DLD1 (cell line): ENCODE measurements around the gene RHOD.

Source experiments
- in situ Hi-C: cut with HindIII; loops from 2 replicates; pipeline ENCODE4 v1.10.0; 2017; ENCODE audit warnings: low sequenced_read_pairs

RHOD gene

GRCh38 chr11:67031791-67032561, 24.7 kb upstream of the RHOD start:
- in situ Hi-C loops = no loop called here

- in situ Hi-C loops = no loop called here
Measured at GRCh38 chr11:67032830-67033551, 23.7 kb upstream of the RHOD start.

GRCh38 chr11:67033661-67034166, 22.9 kb upstream of the RHOD start:
- in situ Hi-C loops = no loop called here

- in situ Hi-C loops = no loop called here
Measured at GRCh38 chr11:67034350-67034749, 22.3 kb upstream of the RHOD start.

- in situ Hi-C loops = loop anchor here (5.0 kb wide), 1 partner anchor 57 kb away; no protein-coding TSS in a partner anchor
Measured at GRCh38 chr11:67040147-67040546, 16.5 kb upstream of the RHOD start.

- in situ Hi-C loops = loop anchor here (5.0 kb wide), 1 partner anchor 56 kb away; no protein-coding TSS in a partner anchor
Measured at GRCh38 chr11:67041602-67042001, 15.0 kb upstream of the RHOD start.

- in situ Hi-C loops = loop anchor here (5.0 kb wide), 1 partner anchor 54 kb away; no protein-coding TSS in a partner anchor
Measured at GRCh38 chr11:67043572-67044349, 12.9 kb upstream of the RHOD start.

- in situ Hi-C loops = loop anchor here (5.0 kb wide), 1 partner anchor 53 kb away; no protein-coding TSS in a partner anchor
Measured at GRCh38 chr11:67044496-67044895, 12.2 kb upstream of the RHOD start.

GRCh38 chr11:67045314-67045713, 11.3 kb upstream of the RHOD start:
- in situ Hi-C loops = no loop called here

GRCh38 chr11:67048515-67049130, 8.0 kb upstream of the RHOD start:
- in situ Hi-C loops = no loop called here

GRCh38 chr11:67050139-67050538, 6.5 kb upstream of the RHOD start:
- in situ Hi-C loops = no loop called here

GRCh38 chr11:67051180-67051893, 5.3 kb upstream of the RHOD start:
- in situ Hi-C loops = no loop called here

- in situ Hi-C loops = no loop called here
Measured at GRCh38 chr11:67051945-67052488, 4.6 kb upstream of the RHOD start.

GRCh38 chr11:67052891-67053290, 3.8 kb upstream of the RHOD start:
- in situ Hi-C loops = no loop called here

GRCh38 chr11:67053896-67054329, 2.7 kb upstream of the RHOD start:
- in situ Hi-C loops = no loop called here

- in situ Hi-C loops = no loop called here
Measured at GRCh38 chr11:67054346-67054835, 2.3 kb upstream of the RHOD start.

- in situ Hi-C loops = no loop called here
Measured at GRCh38 chr11:67054836-67055523, 1.7 kb upstream of the RHOD start.

GRCh38 chr11:67055812-67056211, 835 bp upstream of the RHOD start:
- in situ Hi-C loops = no loop called here

GRCh38 chr11:67057205-67057672, 592 bp downstream of the RHOD start:
- in situ Hi-C loops = no loop called here
